Neural progenitor cell (in vitro differentiated cells): Measurements from ENCODE around the gene MRPL40.

ENCODE experiments used
- EZH2 ChIP-seq: fragments of 200-600 bp; sonication (generic); IDR thresholded peaks from 2 replicates; pipeline ENCODE4 v1.6.1; 2017; ENCODE audit warnings: antibody characterized with exemption, mild to moderate bottlenecking, moderate library complexity
- EZH2phosphoT487 ChIP-seq: fragments of 200-600 bp; sonication (generic); IDR thresholded peaks from 2 replicates; pipeline ENCODE4 v1.6.1; 2017; ENCODE audit warnings: antibody characterized with exemption
- TF ChIP-seq, protein P1 (sequence below): fragments of 200-600 bp; sonication (generic); IDR thresholded peaks from 2 replicates; pipeline ENCODE4 v1.5.1; 2017; ENCODE audit warnings: antibody characterized with exemption, mild to moderate bottlenecking

DNA sequence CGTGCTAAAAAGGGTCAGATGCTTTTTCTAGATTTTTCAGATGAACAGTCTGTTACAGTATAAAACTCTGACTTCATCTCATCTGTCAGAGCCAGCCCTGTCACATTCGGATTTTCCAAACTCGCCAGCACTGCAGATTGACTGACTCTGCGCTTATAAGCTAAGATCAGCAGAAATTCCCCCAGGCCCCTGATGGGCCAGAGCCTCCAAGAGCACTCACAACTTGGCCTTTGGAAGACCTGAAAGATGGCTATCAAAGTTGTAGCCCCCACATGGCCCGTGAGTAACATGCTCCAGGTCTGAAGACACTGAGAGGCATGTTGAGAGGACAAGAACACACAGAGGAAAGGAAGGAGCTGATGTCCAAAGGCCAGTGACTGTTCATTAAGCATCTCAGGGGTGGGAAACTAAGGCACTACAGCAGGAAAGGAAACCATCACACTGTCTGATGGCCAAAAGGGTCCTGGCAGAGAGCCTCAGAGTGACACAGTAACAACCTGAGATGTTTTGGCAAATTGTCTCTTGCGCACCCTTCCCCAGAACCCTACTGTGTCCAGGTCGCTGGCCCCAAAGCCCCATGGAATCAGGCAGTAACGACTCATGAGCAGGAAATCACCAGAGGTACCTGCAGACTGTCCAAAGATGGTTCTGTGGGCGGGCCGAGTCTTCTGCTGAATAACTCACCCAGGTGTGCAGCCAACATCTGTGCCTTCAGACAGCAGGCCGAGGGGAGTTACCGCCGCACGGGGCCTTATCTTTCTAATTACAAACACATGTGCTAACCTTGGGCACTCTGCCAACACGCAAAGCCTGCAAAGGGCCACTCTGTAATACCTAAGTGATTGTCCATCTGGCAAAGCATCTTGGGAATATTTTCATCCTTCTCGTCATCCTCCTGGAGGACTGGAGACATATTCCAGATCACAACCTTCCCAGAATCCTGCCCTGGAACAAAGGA is 24.4 kb upstream of the MRPL40 start:
- TF ChIP-seq, protein P1, sequence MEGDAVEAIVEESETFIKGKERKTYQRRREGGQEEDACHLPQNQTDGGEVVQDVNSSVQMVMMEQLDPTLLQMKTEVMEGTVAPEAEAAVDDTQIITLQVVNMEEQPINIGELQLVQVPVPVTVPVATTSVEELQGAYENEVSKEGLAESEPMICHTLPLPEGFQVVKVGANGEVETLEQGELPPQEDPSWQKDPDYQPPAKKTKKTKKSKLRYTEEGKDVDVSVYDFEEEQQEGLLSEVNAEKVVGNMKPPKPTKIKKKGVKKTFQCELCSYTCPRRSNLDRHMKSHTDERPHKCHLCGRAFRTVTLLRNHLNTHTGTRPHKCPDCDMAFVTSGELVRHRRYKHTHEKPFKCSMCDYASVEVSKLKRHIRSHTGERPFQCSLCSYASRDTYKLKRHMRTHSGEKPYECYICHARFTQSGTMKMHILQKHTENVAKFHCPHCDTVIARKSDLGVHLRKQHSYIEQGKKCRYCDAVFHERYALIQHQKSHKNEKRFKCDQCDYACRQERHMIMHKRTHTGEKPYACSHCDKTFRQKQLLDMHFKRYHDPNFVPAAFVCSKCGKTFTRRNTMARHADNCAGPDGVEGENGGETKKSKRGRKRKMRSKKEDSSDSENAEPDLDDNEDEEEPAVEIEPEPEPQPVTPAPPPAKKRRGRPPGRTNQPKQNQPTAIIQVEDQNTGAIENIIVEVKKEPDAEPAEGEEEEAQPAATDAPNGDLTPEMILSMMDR: no peak
- TF ChIP-seq EZH2 (no peak), EZH2phosphoT487 (no peak)
